ENCODE measurements around the gene TRANK1.

DNA sequence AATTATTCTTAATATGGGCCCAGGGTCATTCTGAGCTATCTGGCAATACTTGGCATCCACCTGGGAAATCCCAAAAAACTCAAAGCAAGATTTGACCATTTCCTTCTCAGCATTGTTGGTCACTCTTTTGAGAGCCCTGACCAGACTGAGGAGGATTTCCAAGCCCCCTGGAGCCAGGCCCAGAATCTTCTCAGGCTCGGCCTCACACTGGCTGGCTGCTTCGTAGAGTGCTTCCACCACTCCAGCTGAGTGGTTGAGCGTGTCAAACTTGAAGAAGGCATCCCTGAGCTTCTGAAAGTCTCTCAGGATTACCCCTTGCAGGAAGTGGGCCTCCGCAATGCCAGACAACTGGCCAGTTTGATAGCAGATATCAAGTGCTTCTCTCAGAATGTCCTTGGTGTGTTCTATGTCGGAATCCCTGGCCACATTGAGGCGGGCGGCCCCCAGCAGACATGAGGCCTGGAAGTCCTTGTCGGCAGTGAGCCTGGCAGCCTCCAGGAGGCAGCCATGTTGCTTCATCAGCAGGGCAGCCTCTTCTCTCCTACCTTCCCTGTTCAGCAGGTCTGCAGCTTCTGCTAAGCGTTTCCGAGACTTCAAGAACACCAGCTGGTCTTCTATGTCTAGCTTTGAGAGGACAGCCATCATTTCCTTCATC lies 111.6 kb downstream of the TRANK1 start:
- TF ChIP-seq, protein P1, sequence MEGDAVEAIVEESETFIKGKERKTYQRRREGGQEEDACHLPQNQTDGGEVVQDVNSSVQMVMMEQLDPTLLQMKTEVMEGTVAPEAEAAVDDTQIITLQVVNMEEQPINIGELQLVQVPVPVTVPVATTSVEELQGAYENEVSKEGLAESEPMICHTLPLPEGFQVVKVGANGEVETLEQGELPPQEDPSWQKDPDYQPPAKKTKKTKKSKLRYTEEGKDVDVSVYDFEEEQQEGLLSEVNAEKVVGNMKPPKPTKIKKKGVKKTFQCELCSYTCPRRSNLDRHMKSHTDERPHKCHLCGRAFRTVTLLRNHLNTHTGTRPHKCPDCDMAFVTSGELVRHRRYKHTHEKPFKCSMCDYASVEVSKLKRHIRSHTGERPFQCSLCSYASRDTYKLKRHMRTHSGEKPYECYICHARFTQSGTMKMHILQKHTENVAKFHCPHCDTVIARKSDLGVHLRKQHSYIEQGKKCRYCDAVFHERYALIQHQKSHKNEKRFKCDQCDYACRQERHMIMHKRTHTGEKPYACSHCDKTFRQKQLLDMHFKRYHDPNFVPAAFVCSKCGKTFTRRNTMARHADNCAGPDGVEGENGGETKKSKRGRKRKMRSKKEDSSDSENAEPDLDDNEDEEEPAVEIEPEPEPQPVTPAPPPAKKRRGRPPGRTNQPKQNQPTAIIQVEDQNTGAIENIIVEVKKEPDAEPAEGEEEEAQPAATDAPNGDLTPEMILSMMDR (IDR thresholded peaks at IDR 0.05): no peak
- TF ChIP-seq EP300 (IDR thresholded peaks at IDR 0.05) (no peak), POLR2AphosphoS5 (IDR thresholded peaks at IDR 0.05) (no peak), POLR2A (IDR thresholded peaks at IDR 0.05) (no peak)

Measured in suprapubic skin (tissue), 4 donors.